Activated CD4-positive, alpha-beta T cell treated with anti-CD3 and anti-CD28 coated beads, Interleukin-2, amount 10 ng/mL, durations not matched to agents 24 days and 14 days (primary cell): ENCODE measurements around the gene SPTBN4. TPM values are rescaled to one million over a fixed set of nuclear protein-coding genes. Genes with fewer than 3 reads are reported as not detected.

Experiments used
- DNase-seq: peaks from one replicate; pipeline ENCODE4 v3.0.0; 2022
- H3K27ac Mint-ChIP-seq: one replicate; pipeline ENCODE4 v1.8.0; 2022; ENCODE audit warnings: mild to moderate bottlenecking, mixed read lengths
- H3K27me3 Mint-ChIP-seq: one replicate; pipeline ENCODE4 v1.8.0; 2022; ENCODE audit warnings: mixed read lengths
- H3K36me3 Mint-ChIP-seq: one replicate; pipeline ENCODE4 v1.8.0; 2022; ENCODE audit warnings: low read depth, mild to moderate bottlenecking, mixed read lengths
- H3K4me1 Mint-ChIP-seq: one replicate; pipeline ENCODE4 v1.8.0; 2021; ENCODE audit warnings: mixed read lengths
- H3K4me3 Mint-ChIP-seq: one replicate; pipeline ENCODE4 v1.8.0; 2022; ENCODE audit warnings: mild to moderate bottlenecking, moderate library complexity, mixed read lengths
- H3K9me3 Mint-ChIP-seq: one replicate; pipeline ENCODE4 v1.8.0; 2021; ENCODE audit warnings: mixed read lengths
- intact Hi-C: fragments of 100-400 bp; cut with micrococcal nuclease; formaldehyde crosslinking; loops from one replicate; pipeline ENCODE4 v1.15.1; 2023
- total RNA-seq: library from RNA; stranded (reverse); gene quantifications from 2 replicates; pipeline ENCODE4 v1.2.3, GENCODE V29; 2022

Gene SPTBN4
- total RNA-seq, 1 donor from 2014 or later = 0.51 TPM

DNA sequence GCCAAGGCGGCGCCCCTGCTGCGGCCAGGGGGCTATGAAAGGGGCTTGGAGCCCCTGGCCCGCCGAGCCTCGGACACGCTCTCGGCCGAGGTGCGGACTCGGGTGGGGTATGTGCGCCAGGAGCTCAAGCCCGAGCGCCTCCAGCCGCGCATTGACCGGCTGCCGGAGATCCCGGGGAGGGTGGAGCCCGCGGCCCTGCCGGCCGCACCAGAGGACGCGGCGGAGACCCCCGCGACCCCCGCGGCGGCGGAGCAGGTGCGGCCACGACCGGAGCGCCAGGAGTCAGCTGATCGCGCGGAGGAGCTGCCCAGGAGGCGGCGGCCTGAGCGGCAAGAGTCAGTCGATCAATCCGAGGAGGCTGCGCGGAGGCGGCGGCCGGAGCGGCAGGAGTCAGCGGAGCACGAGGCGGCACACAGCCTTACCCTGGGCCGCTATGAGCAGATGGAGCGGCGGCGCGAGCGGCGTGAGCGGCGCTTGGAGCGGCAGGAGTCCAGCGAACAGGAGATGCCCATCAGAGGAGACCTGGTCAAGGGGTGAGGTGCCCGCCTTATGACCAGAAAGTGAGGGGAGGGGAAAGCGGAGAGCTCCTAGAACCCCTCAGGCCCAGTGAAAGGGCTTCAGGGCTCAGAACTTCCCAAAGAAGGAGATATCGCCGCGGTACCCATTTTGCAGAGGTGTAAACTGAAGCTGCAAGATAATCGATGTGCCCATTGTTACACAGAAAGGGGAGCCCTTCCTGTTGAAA lies 101.1 kb downstream of the SPTBN4 start:
- Mint-ChIP-seq H3K27ac (no peak overlapping the region), H3K4me3 (no peak overlapping the region), H3K4me1 (peaks cover 9% of the 10 kb centered on the region), H3K27me3 (peaks cover 40% of the 10 kb centered on the region), H3K36me3 (no peaks in the 10 kb centered on the region), H3K9me3 (peaks cover 3% of the 10 kb centered on the region)
- no peak for DNase-seq
- intact Hi-C loops = no loop called here

DNA sequence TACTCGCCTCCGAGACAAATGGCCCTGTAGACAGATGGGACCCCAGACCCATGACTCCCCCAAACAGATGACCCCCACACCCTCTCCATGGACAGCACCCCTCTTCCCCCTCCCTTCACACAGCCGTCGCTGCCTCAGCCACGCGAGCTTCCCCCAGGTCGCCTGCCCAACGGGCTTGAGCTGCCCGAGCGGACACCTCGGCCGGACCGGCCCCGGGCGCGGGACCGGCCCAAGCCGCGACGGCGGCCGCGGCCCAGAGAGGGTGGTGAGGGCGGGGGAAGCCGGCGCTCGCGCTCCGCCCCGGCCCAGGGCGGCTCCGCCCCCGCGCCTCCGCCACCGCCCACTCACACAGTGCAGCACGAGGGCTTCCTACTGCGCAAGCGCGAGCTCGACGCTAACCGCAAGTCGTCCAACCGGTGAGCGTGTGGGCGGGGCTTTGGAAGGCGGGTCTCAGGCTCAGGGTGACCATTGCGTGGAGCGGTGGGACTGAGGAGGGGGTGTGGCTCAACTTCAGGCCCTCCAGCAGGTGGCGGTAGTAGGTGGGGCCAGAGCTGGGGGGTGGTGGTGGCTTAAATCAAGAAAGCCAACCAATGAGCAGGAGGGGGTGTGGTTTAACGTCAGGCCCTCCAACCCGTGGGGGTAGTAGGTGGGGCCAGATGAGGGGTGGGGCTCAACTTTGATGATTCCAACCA lies 103.7 kb downstream of the SPTBN4 start:
- intact Hi-C loops = loop anchor here (1.0 to 2.0 kb wide), 3 partner anchors 42 to 285 kb away; partner anchors contain the start of genes AKT2 and BLVRB
- Mint-ChIP-seq H3K27ac (peak overlapping the region; percentile 60), H3K27me3 (peaks cover 32% of the 10 kb centered on the region), H3K36me3 (no peaks in the 10 kb centered on the region), H3K4me3 (peak overlapping the region; percentile 63), H3K9me3 (peaks cover 3% of the 10 kb centered on the region), H3K4me1 (peaks cover 9% of the 10 kb centered on the region)
- peak; percentile 99 for DNase-seq

DNA sequence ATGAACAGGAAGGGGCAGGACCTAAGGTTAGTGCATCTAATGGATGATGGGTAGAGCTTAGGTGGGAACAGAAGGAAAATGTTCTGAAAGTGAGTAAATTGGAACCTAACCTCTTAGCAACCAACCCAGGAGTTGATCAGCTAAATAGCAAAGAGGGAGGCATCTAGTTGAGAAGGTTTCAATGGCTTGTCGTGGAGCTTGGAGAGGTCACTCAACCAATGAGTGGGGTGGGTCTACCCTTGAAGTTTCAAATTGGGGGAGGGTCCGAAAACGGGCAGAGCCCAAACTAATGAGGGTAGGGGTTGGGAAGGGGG lies 104.2 kb downstream of the SPTBN4 start:
- Mint-ChIP-seq H3K27ac (peak overlapping the region; percentile 60), H3K36me3 (no peaks in the 10 kb centered on the region), H3K4me3 (peak overlapping the region; percentile 63), H3K4me1 (peaks cover 10% of the 10 kb centered on the region), H3K9me3 (peaks cover 3% of the 10 kb centered on the region), H3K27me3 (peaks cover 30% of the 10 kb centered on the region)
- no peak for DNase-seq
- intact Hi-C loops = loop anchor here (2.0 kb wide), 1 partner anchor 42 kb away; no protein-coding TSS in a partner anchor

DNA sequence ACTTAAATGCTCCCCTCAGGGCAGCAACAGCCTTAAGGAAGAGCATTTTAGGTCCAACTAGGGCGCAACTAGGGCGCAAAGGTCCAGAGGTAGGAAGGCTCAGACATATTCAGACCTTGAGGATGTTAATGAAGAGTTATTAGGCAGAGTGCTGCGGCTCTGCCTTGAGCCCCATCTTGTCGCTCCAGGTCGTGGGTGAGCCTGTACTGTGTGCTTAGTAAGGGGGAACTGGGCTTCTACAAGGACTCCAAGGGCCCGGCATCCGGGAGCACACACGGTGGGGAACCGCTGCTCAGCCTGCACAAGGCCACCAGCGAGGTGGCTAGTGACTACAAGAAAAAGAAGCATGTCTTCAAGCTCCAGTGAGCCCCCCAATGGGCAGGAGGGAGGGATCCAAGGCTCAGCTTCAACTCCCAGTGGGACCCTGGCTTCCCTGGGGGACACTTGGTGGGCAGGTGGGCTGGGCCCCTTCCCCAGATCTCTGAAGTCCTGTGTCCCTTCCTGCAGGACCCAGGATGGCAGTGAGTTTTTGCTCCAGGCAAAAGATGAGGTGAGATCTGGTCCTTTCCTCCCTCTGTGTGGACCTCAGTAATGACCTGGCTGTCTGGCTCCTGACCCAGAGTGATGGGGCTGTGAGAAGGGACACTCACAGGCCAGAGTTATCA lies 105.2 kb downstream of the SPTBN4 start:
- Mint-ChIP-seq H3K27ac (no peak overlapping the region), H3K27me3 (peaks cover 23% of the 10 kb centered on the region), H3K4me1 (peaks cover 12% of the 10 kb centered on the region), H3K9me3 (peaks cover 3% of the 10 kb centered on the region), H3K36me3 (no peaks in the 10 kb centered on the region), H3K4me3 (no peak overlapping the region)
- peak; percentile 61 for DNase-seq
- intact Hi-C loops = loop anchor here (2.0 kb wide), 1 partner anchor 43 kb away; no protein-coding TSS in a partner anchor

DNA sequence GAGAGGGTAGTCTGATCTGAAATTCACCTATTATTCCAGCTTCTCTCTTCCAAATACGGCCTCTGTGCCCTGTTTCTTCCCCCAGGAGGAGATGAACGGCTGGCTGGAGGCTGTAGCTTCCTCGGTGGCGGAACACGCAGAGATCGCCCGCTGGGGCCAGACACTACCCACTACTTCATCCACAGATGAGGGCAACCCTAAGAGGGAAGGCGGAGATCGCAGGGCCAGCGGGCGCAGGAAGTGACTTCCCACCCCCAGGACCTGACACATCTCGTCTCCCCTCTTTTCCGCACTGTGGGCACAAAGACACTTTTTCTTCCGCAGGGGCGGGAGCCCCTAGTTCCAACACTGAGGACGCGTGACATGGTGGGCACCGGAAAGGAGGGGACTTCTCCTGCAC lies 108.5 kb downstream of the SPTBN4 start:
- Mint-ChIP-seq H3K9me3 (peaks cover 3% of the 10 kb centered on the region), H3K27me3 (no peaks in the 10 kb centered on the region), H3K4me3 (peak overlapping the region; percentile 47), H3K36me3 (peaks cover 14% of the 10 kb centered on the region), H3K27ac (no peak overlapping the region), H3K4me1 (peaks cover 21% of the 10 kb centered on the region)
- intact Hi-C loops = no loop called here
- no peak for DNase-seq

DNA sequence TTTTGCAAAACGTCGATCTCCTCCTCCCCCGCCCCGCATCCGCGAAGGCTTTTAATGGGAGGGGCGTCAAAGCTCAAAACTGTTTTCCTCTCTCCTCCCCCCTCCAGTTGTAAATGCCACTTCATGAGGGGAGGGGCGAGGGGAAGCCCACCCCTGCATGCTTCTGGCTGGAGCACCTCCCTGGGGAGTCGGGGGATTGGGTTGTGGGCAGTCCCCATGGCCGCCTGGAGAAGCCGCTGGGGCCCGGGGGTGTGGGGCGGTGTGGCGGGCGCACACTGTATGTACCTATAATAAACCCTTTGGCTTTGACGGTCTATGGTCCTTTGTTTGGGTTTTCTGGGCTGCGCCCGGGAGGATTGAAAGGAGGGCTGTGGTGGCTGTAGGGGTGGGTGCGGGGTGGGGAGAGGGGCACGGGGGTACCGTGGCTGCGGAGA lies 109.4 kb downstream of the SPTBN4 start:
- peaks cover 22% of the 10 kb centered on the region for H3K36me3 Mint-ChIP-seq
- peaks cover 16% of the 10 kb centered on the region for H3K4me1 Mint-ChIP-seq
- intact Hi-C loops = loop anchor here (2.0 kb wide), 1 partner anchor 29 kb away; no protein-coding TSS in a partner anchor
- H3K4me3 Mint-ChIP-seq = peak overlapping the region; percentile 86
- no peaks in the 10 kb centered on the region for H3K27me3 Mint-ChIP-seq
- H3K27ac Mint-ChIP-seq = peak overlapping the region; percentile 78
- no peaks in the 10 kb centered on the region for H3K9me3 Mint-ChIP-seq
- DNase-seq = peak; percentile 81

DNA sequence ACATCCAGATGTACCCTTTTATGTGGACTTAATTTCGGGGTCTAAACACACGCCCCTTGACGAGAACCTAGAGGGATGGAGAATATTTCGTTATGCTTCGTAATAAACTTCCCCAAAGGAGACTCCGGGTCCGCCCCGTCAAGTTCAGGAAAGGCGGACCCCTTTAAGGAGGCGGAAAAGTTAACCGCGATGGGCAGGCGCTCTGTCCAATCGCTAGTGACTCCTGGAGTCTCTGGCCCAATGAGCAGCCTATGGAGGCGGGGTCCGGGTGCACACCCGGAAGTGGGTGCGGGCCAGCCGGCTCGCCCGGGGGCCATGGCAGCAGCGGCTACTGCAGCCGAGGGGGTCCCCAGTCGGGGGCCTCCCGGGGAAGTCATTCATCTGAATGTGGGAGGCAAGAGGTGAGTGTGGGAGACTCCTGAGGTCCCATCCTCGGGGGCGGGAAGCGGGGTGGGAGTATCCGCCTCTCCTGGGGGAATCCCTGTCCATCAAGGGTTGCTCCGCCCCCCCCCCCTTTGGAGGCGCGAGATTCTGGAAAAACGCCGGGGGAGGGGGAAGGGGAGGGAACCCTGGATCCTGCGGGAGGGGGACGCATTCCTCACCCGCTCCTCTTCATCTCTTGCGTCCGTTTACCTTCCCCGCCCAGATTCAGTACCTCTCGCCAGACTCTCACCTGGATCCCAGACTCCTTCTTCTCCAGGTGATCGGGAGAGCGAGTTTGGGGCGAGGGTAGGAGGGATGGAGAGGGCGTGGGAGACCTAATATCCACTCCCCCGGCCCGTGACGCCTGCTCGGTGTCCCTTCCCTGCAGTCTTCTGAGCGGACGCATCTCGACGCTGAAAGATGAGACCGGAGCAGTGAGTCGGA lies 110.0 kb downstream of the SPTBN4 start, which contains the start of gene SHKBP1:
Gene SHKBP1, plus strand, starts transcription at position 289 of the 867 bp plus-strand sequence. Its CDS starts 27 bp downstream, at position 316.
- peak; percentile 98 for DNase-seq
- Mint-ChIP-seq H3K4me1 (peaks cover 16% of the 10 kb centered on the region), H3K27me3 (no peaks in the 10 kb centered on the region), H3K9me3 (no peaks in the 10 kb centered on the region), H3K27ac (peak within 1 kb of the TSS; percentile 82), H3K36me3 (peaks cover 27% of the 10 kb centered on the region), H3K4me3 (peak within 1 kb of the TSS; percentile 86)
- intact Hi-C loops = loop anchor here (2.0 kb wide), 1 partner anchor 28 kb away; no protein-coding TSS in a partner anchor

DNA sequence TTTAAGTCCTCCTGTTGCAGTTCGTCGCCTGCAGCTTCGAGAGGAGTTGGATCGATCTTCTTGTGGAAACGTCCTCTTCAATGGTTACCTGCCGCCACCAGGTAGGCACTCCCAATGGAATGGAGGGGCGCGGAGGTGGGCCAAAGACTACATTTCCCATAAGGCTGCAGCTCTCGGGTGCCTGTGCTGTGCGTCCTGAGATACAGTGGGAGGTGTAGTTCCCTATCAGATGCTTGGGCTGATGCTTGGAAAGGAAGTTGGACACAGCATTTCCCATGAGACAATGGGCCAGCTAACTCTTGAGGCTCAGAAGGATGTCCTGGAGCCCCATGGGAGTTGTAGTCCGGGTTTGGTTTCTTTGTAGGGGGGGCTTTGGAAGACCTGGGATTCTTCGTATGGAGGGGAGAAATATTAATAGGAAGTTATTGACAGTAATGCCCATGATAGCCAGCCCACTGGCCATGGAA lies 111.7 kb downstream of the SPTBN4 start:
- H3K4me1 Mint-ChIP-seq = peaks cover 19% of the 10 kb centered on the region
- intact Hi-C loops = no loop called here
- H3K27ac Mint-ChIP-seq = peak overlapping the region; percentile 58
- H3K27me3 Mint-ChIP-seq = no peaks in the 10 kb centered on the region
- peaks cover 35% of the 10 kb centered on the region for H3K36me3 Mint-ChIP-seq
- peak; percentile 62 for DNase-seq
- no peaks in the 10 kb centered on the region for H3K9me3 Mint-ChIP-seq
- peak overlapping the region; percentile 86 for H3K4me3 Mint-ChIP-seq

DNA sequence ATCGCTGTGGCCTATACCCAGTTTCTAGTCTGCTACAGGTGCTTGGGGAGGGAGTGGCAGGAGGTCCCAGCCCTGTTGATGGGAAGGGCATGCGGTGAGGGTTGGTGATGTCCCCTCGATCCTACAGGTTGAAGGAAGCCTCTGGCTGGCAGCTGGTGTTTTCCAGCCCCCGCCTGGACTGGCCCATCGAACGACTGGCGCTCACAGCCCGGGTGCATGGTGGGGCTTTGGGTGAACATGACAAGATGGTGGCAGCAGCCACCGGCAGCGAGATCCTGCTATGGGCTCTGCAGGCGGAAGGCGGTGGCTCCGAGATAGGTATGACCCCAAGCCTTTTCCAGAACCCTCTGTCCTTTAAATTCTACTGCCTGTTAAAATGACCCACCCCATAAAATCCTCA lies 113.8 kb downstream of the SPTBN4 start:
- intact Hi-C loops = no loop called here
- peaks cover 47% of the 10 kb centered on the region for H3K36me3 Mint-ChIP-seq
- no peaks in the 10 kb centered on the region for H3K27me3 Mint-ChIP-seq

DNA sequence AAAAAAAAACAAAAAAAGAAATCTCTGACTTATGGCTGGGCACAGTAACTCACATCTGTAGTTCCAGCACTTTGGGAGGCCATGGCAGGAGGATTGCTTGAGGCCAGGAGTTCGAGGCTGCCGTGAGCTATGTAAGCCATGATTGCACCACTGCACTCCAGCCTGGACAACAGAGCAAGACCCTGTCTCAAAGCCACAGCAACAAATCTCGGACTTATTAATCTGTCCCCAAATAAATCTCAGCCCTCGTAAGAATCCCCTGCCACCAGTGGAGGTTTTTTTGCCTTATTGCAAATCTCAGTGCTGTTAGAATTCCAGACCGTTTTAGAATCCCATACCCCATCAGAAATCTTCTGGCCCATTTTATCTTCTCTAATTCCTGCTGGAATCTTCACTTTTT lies 114.7 kb downstream of the SPTBN4 start:
- no peak overlapping the region for H3K4me3 Mint-ChIP-seq
- H3K27ac Mint-ChIP-seq = no peak overlapping the region
- H3K27me3 Mint-ChIP-seq = no peaks in the 10 kb centered on the region
- H3K36me3 Mint-ChIP-seq = peaks cover 55% of the 10 kb centered on the region
- DNase-seq = no peak
- H3K9me3 Mint-ChIP-seq = no peaks in the 10 kb centered on the region
- peaks cover 27% of the 10 kb centered on the region for H3K4me1 Mint-ChIP-seq
- intact Hi-C loops = no loop called here

More for the DNA sequence above, 113.8 kb downstream of the SPTBN4 start:
- Mint-ChIP-seq H3K27ac (no peak overlapping the region), H3K9me3 (no peaks in the 10 kb centered on the region), H3K4me1 (peaks cover 23% of the 10 kb centered on the region), H3K4me3 (no peak overlapping the region)
- DNase-seq = no peak

DNA sequence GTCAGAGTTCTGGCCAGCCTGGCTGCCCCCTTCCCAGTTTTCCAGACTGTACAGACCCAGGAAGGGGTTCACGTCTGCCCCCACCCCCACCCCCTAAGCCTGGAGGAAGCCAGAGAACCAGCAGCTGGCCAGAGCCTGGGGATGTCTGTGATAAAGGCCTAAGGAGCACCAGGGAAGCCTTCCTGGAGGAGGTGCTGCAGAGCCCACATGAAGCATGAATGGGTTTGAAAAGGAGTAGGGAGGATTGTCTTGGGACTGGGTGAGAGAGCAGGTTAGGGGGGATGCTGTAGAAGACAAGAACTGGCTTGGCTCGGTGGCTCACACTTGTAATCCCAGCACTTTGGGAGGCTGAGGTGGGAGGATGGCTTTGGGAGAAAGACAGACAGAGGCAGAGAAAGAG lies 115.7 kb downstream of the SPTBN4 start:
- Mint-ChIP-seq H3K27me3 (no peaks in the 10 kb centered on the region), H3K27ac (peak overlapping the region; percentile 49), H3K36me3 (peaks cover 61% of the 10 kb centered on the region), H3K4me3 (no peak overlapping the region), H3K9me3 (no peaks in the 10 kb centered on the region), H3K4me1 (peaks cover 30% of the 10 kb centered on the region)
- intact Hi-C loops = no loop called here
- DNase-seq = no peak

DNA sequence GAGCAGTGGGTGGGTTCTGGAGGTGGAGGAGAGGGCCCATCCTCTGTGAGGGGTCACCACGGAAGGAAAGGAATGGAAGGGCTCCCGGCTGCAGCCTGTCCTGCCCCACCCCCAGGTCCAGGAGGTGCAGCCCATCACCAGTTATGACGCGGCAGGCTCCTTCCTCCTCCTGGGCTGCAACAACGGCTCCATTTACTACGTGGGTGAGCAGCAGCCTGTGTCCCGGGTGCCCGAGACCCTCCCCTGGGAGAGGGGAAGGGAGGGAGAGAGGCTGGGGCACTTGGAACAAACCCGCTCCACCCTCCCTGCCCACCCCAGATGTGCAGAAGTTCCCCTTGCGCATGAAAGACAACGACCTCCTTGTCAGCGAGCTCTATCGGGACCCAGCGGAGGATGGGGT lies 116.5 kb downstream of the SPTBN4 start:
- no peak overlapping the region for H3K27ac Mint-ChIP-seq
- no peak for DNase-seq
- no peak overlapping the region for H3K4me3 Mint-ChIP-seq
- intact Hi-C loops = no loop called here
- peaks cover 26% of the 10 kb centered on the region for H3K4me1 Mint-ChIP-seq
- no peaks in the 10 kb centered on the region for H3K27me3 Mint-ChIP-seq
- H3K9me3 Mint-ChIP-seq = no peaks in the 10 kb centered on the region
- H3K36me3 Mint-ChIP-seq = peaks cover 61% of the 10 kb centered on the region

DNA sequence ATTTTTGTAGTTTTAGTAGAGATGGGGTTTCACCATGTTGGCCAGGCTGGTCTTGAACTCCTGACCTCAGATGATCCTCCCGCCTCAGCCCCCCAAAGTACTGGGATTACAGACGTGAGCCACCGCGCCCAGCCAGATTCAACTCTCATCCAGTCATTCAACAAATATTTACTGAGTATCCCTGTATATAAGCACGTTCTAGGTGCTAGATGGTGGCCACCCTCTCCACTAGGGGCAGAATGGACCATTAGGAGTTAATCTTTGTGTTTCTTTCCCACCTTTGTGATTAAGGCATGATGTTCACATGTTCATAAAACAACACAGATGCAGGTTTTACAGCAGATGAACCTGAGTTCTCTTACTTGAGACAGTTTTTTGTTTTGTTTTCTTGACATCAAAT lies 117.2 kb downstream of the SPTBN4 start:
- H3K27ac Mint-ChIP-seq = no peak overlapping the region
- no peaks in the 10 kb centered on the region for H3K9me3 Mint-ChIP-seq
- no peak overlapping the region for H3K4me3 Mint-ChIP-seq
- peaks cover 21% of the 10 kb centered on the region for H3K4me1 Mint-ChIP-seq
- no peak for DNase-seq
- peaks cover 64% of the 10 kb centered on the region for H3K36me3 Mint-ChIP-seq
- H3K27me3 Mint-ChIP-seq = no peaks in the 10 kb centered on the region
- intact Hi-C loops = no loop called here
